B cell (primary cell): Measurements from ENCODE around the gene UMOD.

Source experiments
- CTCF ChIP-seq: fragments of 200-600 bp; IDR thresholded peaks from one replicate; pipeline ENCODE4 v1.8.0; 2022; ENCODE audit warnings: antibody characterized with exemption, mild to moderate bottlenecking
- EZH2 ChIP-seq: IDR thresholded peaks from 2 replicates; pipeline ENCODE4 v1.6.1; 2012; ENCODE audit warnings: borderline replicate concordance, low read depth, mild to moderate bottlenecking, moderate library complexity, low read length; ENCODE audit not compliant: insufficient read depth, poor library complexity, severe bottlenecking

DNA sequence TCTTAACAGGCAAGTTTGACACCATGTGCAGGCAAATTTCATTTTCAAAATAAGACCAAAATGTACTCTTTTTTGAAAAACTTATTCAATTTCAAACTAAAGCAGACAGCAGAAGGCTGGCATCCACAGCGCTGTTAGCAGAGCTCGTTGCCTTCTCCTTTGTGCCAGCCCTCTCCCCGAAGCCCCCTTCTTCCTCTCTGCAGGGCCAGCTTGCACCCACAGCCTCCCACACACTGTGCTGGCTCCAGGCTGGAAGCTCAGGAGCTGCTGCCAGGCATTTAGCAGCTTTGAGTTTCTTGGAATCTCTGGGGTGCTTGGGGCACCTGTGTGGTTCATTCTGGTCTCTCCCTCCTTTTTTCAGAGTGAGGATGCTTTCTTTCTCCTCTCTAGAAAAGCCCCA lies 62.9 kb downstream of the UMOD start:
- TF ChIP-seq EZH2 (no peak), CTCF (no peak)
